HEK293 (cell line): ENCODE results near the gene STING1.

Experiments
- ZBTB7A ChIP-seq: fragments of 450-650 bp; formaldehyde crosslinking; IDR thresholded peaks from 2 replicates; pipeline ENCODE4 v1.5.1; 2016; ENCODE audit warnings: low read depth, missing biosample characterization, missing genetic modification characterization
- TF ChIP-seq, protein P1 (sequence below): fragments of 450-650 bp; formaldehyde crosslinking; IDR thresholded peaks from 2 replicates; pipeline ENCODE4 v1.5.1; 2016; ENCODE audit warnings: missing biosample characterization, missing genetic modification characterization

DNA sequence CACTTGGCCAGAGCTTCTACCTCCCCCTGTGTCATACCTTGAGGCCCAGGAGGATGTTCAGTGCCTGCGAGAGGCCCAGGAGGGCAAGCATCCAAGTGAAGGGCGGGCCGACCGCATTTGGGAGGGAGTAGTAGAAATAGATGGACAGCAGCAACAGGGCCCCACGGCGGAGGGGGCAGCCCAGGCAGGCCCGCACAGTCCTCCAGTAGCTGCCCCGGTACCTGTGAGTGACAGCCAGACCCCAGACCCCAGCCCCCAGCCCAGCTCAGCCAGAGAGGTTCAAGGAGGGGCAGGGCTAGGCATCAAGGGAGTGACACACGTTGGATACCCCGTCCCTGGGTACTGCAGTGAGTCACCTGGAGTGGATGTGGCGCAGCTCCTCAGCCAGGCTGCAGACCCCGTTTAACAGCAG, 1.4 kb downstream of the STING1 start:
- no peak for TF ChIP-seq ZBTB7A
- TF ChIP-seq, protein P1, sequence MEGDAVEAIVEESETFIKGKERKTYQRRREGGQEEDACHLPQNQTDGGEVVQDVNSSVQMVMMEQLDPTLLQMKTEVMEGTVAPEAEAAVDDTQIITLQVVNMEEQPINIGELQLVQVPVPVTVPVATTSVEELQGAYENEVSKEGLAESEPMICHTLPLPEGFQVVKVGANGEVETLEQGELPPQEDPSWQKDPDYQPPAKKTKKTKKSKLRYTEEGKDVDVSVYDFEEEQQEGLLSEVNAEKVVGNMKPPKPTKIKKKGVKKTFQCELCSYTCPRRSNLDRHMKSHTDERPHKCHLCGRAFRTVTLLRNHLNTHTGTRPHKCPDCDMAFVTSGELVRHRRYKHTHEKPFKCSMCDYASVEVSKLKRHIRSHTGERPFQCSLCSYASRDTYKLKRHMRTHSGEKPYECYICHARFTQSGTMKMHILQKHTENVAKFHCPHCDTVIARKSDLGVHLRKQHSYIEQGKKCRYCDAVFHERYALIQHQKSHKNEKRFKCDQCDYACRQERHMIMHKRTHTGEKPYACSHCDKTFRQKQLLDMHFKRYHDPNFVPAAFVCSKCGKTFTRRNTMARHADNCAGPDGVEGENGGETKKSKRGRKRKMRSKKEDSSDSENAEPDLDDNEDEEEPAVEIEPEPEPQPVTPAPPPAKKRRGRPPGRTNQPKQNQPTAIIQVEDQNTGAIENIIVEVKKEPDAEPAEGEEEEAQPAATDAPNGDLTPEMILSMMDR: no peak
